ENCODE results near the gene GTSE1. TPM values are rescaled to one million over a fixed set of nuclear protein-coding genes. Genes with fewer than 3 reads are reported as not detected.

The GTSE1 gene
- total RNA-seq, 1 experiment from 2014 or later: 46.1 TPM

DNA sequence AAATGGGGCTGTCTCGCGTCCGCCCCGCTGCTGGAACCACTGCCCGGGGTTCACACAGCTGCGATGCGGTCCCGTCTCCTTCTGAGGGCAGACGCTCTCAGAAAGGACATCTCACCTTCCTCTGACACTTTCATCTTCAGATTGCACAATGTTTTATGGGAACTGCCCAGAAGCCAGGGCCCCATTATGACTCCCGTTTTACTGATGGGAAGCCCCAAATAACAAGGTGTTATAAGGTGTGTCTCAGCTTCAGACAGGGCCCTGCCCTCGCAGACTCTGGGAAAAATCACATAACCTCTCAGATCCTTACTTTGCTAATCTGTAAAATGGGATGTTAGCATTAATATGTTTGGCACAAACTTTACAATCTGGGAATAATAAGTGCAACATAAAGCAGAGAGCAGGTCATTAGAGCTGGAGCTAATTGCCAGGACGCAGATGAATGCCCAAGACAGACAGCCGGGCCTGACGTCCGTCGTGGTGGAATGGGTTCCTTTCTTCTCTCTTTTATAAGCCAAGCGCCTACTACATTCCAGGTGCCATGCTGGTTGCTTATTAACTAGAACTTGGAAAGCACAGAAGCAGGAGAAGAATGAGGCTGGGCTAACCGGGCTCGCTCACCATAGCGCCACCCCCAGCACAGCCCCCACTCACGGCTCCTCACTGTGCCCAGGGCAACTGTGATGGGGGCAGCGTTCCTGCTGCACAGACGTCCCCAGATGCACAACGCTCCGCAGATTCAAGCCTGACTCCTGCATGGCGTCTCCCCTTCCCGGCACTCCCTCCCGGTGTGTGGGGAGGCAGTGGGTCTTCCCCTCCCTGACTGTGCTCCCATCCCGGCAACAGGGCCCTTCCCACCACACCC lies 82.6 kb downstream of the GTSE1 start:
- Histone ChIP-seq H3K9me3 (ENCODE audit: control insufficient read depth in 1 of 2, insufficient read depth in 1 of 2, low read depth in 1 of 2, low read length in 2 of 2) (peaks cover 4 to 9% of the 10 kb centered on the region in 2 experiments; a peak in 2 of 4 replicates), H3K4me1 (ENCODE audit: control insufficient read depth in 1 of 2, insufficient read depth in 2 of 2, low read length in 2 of 2) (peaks cover 29 to 42% of the 10 kb centered on the region in 2 experiments), H3K27me3 (ENCODE audit: insufficient read depth, low read length) (no peaks in the 10 kb centered on the region), H3K9me2 (ENCODE audit: insufficient read depth) (no peaks in the 10 kb centered on the region), H3K4me2 (ENCODE audit: low read length) (no peak overlapping the region; the same call in 1 of the 2 replicates), H3K9ac (ENCODE audit: low read length) (no peak overlapping the region), H3K36me3 (ENCODE audit: control insufficient read depth in 1 of 2, insufficient read depth in 2 of 2, low read length in 2 of 2) (peaks cover 0 to 10% of the 10 kb centered on the region in 2 experiments; a peak in 1 of 4 replicates), H3K79me2 (ENCODE audit: insufficient read depth, low read length) (no peaks in the 10 kb centered on the region), H2AFZ (ENCODE audit: low read depth, low read length, poor library complexity, severe bottlenecking) (no peak overlapping the region), H3K4me3 (replicated peaks in 1 of 2; ENCODE audit: low read depth in 1 of 2, low read length in 2 of 2) (no peak overlapping the region), H3K27ac (ENCODE audit: low read depth, low read length) (no peak overlapping the region), H4K20me1 (ENCODE audit: insufficient read depth) (no peaks in the 10 kb centered on the region)
- ATAC-seq (no peak), DNase-seq (ENCODE audit: low read depth, low spot score) (no peak)
- RAD21 ChIA-PET (ENCODE audit: low non-redundant PET in 1 of 2, low total read pairs in 2 of 2, uncharacterized antibody in 2 of 2, unreplicated experiment in 2 of 2): no interaction called here
- POLR2A ChIA-PET: no interaction called here
- BruUV-seq (replicated peaks): no TSS peak
- no peak for TF ChIP-seq JUND (IDR thresholded peaks at IDR 0.05)
- TF ChIP-seq FOSL1 (IDR thresholded peaks at IDR 0.05; ENCODE audit: low read depth): no peak
- no peak for TF ChIP-seq POLR2A (IDR thresholded peaks at IDR 0.05; ENCODE audit: borderline replicate concordance, extremely low read depth, insufficient read depth, insufficient read length)
- TF ChIP-seq RAD21 (IDR thresholded peaks at IDR 0.05; ENCODE audit: low read depth): no peak
- TF ChIP-seq, protein P1, sequence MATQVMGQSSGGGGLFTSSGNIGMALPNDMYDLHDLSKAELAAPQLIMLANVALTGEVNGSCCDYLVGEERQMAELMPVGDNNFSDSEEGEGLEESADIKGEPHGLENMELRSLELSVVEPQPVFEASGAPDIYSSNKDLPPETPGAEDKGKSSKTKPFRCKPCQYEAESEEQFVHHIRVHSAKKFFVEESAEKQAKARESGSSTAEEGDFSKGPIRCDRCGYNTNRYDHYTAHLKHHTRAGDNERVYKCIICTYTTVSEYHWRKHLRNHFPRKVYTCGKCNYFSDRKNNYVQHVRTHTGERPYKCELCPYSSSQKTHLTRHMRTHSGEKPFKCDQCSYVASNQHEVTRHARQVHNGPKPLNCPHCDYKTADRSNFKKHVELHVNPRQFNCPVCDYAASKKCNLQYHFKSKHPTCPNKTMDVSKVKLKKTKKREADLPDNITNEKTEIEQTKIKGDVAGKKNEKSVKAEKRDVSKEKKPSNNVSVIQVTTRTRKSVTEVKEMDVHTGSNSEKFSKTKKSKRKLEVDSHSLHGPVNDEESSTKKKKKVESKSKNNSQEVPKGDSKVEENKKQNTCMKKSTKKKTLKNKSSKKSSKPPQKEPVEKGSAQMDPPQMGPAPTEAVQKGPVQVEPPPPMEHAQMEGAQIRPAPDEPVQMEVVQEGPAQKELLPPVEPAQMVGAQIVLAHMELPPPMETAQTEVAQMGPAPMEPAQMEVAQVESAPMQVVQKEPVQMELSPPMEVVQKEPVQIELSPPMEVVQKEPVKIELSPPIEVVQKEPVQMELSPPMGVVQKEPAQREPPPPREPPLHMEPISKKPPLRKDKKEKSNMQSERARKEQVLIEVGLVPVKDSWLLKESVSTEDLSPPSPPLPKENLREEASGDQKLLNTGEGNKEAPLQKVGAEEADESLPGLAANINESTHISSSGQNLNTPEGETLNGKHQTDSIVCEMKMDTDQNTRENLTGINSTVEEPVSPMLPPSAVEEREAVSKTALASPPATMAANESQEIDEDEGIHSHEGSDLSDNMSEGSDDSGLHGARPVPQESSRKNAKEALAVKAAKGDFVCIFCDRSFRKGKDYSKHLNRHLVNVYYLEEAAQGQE (IDR thresholded peaks at IDR 0.05; ENCODE audit: low read depth): no peak
- TF ChIP-seq, protein P2, sequence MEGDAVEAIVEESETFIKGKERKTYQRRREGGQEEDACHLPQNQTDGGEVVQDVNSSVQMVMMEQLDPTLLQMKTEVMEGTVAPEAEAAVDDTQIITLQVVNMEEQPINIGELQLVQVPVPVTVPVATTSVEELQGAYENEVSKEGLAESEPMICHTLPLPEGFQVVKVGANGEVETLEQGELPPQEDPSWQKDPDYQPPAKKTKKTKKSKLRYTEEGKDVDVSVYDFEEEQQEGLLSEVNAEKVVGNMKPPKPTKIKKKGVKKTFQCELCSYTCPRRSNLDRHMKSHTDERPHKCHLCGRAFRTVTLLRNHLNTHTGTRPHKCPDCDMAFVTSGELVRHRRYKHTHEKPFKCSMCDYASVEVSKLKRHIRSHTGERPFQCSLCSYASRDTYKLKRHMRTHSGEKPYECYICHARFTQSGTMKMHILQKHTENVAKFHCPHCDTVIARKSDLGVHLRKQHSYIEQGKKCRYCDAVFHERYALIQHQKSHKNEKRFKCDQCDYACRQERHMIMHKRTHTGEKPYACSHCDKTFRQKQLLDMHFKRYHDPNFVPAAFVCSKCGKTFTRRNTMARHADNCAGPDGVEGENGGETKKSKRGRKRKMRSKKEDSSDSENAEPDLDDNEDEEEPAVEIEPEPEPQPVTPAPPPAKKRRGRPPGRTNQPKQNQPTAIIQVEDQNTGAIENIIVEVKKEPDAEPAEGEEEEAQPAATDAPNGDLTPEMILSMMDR (IDR thresholded peaks at IDR 0.05 in 2 of 3, conservative IDR thresholded peaks at IDR 0.05 in 1 of 3; ENCODE audit: borderline replicate concordance in 1 of 3, insufficient read depth in 1 of 3, low read depth in 2 of 3, low read length in 2 of 3): no peak
- no peak for TF ChIP-seq EZH2phosphoT487 (IDR thresholded peaks at IDR 0.05; ENCODE audit: borderline replicate concordance)
- TF ChIP-seq ZFX (IDR thresholded peaks at IDR 0.05): no peak
- TF ChIP-seq ZNF274 (IDR thresholded peaks at IDR 0.05; ENCODE audit: low read depth, low read length): no peak
- no peak for TF ChIP-seq CBX3 (IDR thresholded peaks at IDR 0.05; ENCODE audit: low read depth)
- no peak for TF ChIP-seq ELF1 (IDR thresholded peaks at IDR 0.05; ENCODE audit: borderline replicate concordance, low read depth)
- no peak for TF ChIP-seq TCF7L2 (IDR thresholded peaks at IDR 0.05; ENCODE audit: borderline replicate concordance, extremely low read depth, insufficient read depth, insufficient read length)
- TF ChIP-seq SP1 (IDR thresholded peaks at IDR 0.05; ENCODE audit: low read depth): no peak
- intact Hi-C loops (cut with micrococcal nuclease): no loop called here
- CTCF ChIA-PET: interaction anchor here (0.9 kb wide), 1 partner anchor 12 kb away, joined by 3 read pairs; no protein-coding TSS in a partner anchor
